Measurements from ENCODE around the gene LRFN4.

DNA sequence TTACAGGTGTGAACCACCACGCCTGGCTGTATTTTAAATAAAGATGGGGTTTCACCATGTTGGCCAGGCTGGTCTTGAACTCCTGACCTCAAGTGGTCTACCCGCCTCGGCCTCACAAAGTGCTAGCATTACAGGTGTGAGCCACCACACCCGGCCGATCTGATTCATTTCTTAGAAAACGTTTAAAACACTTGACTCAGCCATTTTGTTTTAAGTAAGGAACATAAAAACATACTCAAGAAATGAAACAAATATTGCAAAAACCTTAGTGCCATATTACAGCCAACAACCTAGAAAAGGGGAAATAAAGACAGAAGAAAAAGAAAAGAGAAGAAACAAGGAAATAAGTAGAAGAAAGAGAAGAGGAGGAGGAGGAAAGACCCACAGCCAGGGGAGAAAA is 17.4 kb downstream of the LRFN4 start:
- TF ChIP-seq, protein P1, sequence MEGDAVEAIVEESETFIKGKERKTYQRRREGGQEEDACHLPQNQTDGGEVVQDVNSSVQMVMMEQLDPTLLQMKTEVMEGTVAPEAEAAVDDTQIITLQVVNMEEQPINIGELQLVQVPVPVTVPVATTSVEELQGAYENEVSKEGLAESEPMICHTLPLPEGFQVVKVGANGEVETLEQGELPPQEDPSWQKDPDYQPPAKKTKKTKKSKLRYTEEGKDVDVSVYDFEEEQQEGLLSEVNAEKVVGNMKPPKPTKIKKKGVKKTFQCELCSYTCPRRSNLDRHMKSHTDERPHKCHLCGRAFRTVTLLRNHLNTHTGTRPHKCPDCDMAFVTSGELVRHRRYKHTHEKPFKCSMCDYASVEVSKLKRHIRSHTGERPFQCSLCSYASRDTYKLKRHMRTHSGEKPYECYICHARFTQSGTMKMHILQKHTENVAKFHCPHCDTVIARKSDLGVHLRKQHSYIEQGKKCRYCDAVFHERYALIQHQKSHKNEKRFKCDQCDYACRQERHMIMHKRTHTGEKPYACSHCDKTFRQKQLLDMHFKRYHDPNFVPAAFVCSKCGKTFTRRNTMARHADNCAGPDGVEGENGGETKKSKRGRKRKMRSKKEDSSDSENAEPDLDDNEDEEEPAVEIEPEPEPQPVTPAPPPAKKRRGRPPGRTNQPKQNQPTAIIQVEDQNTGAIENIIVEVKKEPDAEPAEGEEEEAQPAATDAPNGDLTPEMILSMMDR (IDR thresholded peaks at IDR 0.05): no peak
- TF ChIP-seq POLR2AphosphoS5 (IDR thresholded peaks at IDR 0.05) (no peak), EP300 (IDR thresholded peaks at IDR 0.05) (no peak), POLR2A (IDR thresholded peaks at IDR 0.05; ENCODE audit: low read depth) (no peak)
